Ovary (tissue), 9 donors: ENCODE data around the gene CELF1. TPM values are rescaled to one million over a fixed set of nuclear protein-coding genes. Genes with fewer than 3 reads are reported as not detected.

Source experiments
- DNase-seq, 5 donors: peaks; one replicate each; pipeline ENCODE4 v3.0.0-alpha.2; 2019 to 2020
- H3K27ac ChIP-seq, 2 donors: fragments of 200-600 bp; one replicate each; pipeline versions ENCODE4 v1.5.1 to v1.8.0; 2019 to 2022
- H3K27me3 ChIP-seq: fragments of 200-600 bp; one replicate; pipeline ENCODE4 v1.8.0; 2022
- H3K36me3 ChIP-seq: fragments of 200-600 bp; sonication (generic); one replicate; pipeline ENCODE4 v1.5.1; 2019
- H3K4me1 ChIP-seq: one replicate; pipeline ENCODE4 v1.8.1; 2013; ENCODE audit warnings: mild to moderate bottlenecking, moderate library complexity; ENCODE audit not compliant: insufficient read depth
- H3K4me3 ChIP-seq: fragments of 200-600 bp; sonication (generic); one replicate; pipeline ENCODE4 v1.5.1; 2017
- H3K9me3 ChIP-seq, 2 donors: fragments of 200-600 bp in 1 of 2; sonication (generic) in 1 of 2; one replicate each; pipeline versions ENCODE4 v1.5.1 to v1.8.1; 2013 to 2019; ENCODE audit warnings: mild to moderate bottlenecking in 1 of 2, moderate library complexity in 1 of 2
- CTCF ChIP-seq, 3 donors: fragments of 450-650 bp in 2 of 3; fragments of 200-600 bp in 1 of 3; IDR thresholded peaks; one replicate each; pipeline versions ENCODE4 v1.5.1 to v1.8.0; 2016 to 2022; ENCODE audit warnings: antibody characterized with exemption in 3 of 3, mild to moderate bottlenecking in 1 of 3
- EP300 ChIP-seq: sonication (generic); formaldehyde crosslinking; IDR thresholded peaks from one replicate; pipeline ENCODE4 v1.6.1; 2017; ENCODE audit warnings: antibody characterized with exemption
- POLR2A ChIP-seq: fragments of 450-650 bp; IDR thresholded peaks from one replicate; pipeline ENCODE4 v1.6.1; 2017; ENCODE audit warnings: antibody characterized with exemption, mild to moderate bottlenecking, moderate library complexity
- WGBS, 3 donors: extraction: QIAGEN DNeasy Blood & Tissue Kit in 1 of 3; methylation state at CpG; one replicate each; pipeline versions ENCODE4 v1.1.5 to v1.1.7; 2013 to 2017; 5-methylcytosine and 5-hydroxymethylcytosine counted together
- intact Hi-C, 4 donors: fragments of 100-400 bp; cut with DNase I; formaldehyde crosslinking; loops; one replicate each; pipeline versions ENCODE4 v1.11.0 to v1.15.1; 2022 to 2023
- polyA plus RNA-seq, 2 donors: library from polyadenylated mRNA; stranded (reverse); fragments of 200-250 nt in 1 of 2; fragments of 350-450 nt in 1 of 2; fragmentation: Illumina TruSeq in 1 of 2; extraction: RNeasy Lipid Tissue Mini Kit (QIAGEN cat#74804) in 1 of 2; gene quantifications; one replicate each; pipeline ENCODE4 v1.2.3, GENCODE V29; 2013 to 2014
- total RNA-seq, 7 donors: library from RNA; depleted of rRNA in 2 of 7; stranded (reverse); fragments of >200 nt in 2 of 7; fragmentation: NEBNext Ultra II Directional in 3 of 7; extraction: Animal tissue kit (Norgen Biotek cat#: 25700) in 3 of 7; gene quantifications; one replicate each; pipeline versions ENCODE4 v1.1.0 to v1.2.4, GENCODE V29; 2016 to 2023
- donor health status: DM: no; HTN: no; CAD: no; lungs with moderate emphysema.
- donor health status: DM: no; HTN: no; CAD: no.
- donor health status: Bipolar disorder and iron deficiency.
- donor health status: DM: yes; HTN: yes; CAD: no.
- donor health status: DM: no; HTN: no; CAD: no.
- donor health status: DM: yes; HTN: yes; CAD: no.

CELF1 gene
- total and polyA plus RNA-seq, 9 donors, result 25.0 to 109 (median 71.5) TPM

GRCh38 chr11:47437218-47437745, 115.7 kb downstream of the CELF1 start:
- intact Hi-C loops, result no loop called here
- Histone ChIP-seq H3K9me3 (no peaks in the 10 kb centered on the region), H3K4me3 (no peak overlapping the region), H3K27ac (no peak overlapping the region), H3K36me3 (no peaks in the 10 kb centered on the region), H3K4me1 (no peaks in the 10 kb centered on the region), H3K27me3 (no peaks in the 10 kb centered on the region)
- 75 to 80% (median 75%) methylated on average over 11 of the region's 11 CpGs for WGBS, 3 donors
- TF ChIP-seq EP300, result no peak
- TF ChIP-seq CTCF (IDR thresholded peaks at IDR 0.05), result no peak
- no peak for TF ChIP-seq POLR2A
- DNase-seq, result no peak

DNA sequence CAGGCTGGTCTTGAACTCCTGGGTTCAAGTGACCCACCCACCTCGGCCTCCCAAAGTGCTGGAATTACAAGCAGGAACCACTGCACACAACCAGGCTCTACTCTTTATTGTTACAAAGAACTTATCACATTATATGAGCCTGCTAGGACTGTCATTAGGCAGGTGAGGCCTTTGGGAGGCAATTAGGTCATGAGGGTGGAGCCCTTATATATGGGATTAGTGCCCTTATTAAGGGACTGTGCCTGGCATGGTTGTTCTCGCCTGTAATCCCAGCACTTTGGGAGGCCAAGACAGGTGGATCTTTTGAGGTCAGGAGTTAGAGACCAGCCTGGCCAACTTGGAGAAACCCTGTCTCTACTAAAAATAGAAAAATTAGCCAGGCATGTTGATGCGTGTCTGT, 116.2 kb downstream of the CELF1 start:
- no peaks in the 10 kb centered on the region for H3K27me3 ChIP-seq
- intact Hi-C loops, result no loop called here
- 93 to 97% (median 96%) methylated on average over 3 of the region's 3 CpGs for WGBS, 3 donors
- H3K27ac ChIP-seq, result no peak overlapping the region
- no peaks in the 10 kb centered on the region for H3K9me3 ChIP-seq
- no peaks in the 10 kb centered on the region for H3K4me1 ChIP-seq
- DNase-seq, result no peak
- H3K4me3 ChIP-seq, result no peak overlapping the region
- TF ChIP-seq POLR2A (no peak), CTCF (IDR thresholded peaks at IDR 0.05) (no peak), EP300 (no peak)
- H3K36me3 ChIP-seq, result no peaks in the 10 kb centered on the region

DNA sequence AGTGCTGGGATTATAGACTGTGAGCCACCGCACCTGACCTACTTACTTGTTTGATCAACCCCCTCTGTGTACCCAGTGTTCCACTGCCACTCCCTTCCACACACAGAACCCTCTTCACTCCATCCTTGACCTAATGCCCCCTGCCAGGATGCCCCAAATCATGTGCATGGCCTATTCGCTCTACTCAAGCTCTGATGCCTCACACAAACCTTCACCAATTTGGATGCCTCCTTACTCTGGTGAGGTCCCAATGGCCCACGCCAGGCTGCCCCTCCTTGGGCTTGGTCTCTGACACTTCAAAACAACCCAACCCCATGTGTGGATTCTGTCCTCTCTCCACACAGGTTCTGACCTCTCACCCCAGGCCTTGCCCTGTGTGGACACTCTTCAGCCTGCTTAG, 117.2 kb downstream of the CELF1 start:
- no peaks in the 10 kb centered on the region for H3K4me1 ChIP-seq

GRCh38 chr11:47434011-47434786, 118.7 kb downstream of the CELF1 start:
- peak in 4 of 5 donors; percentile 65 to 76 (median 69) for DNase-seq

More for the DNA sequence above, 117.2 kb downstream of the CELF1 start:
- no peak overlapping the region for H3K4me3 ChIP-seq
- DNase-seq, result no peak
- H3K36me3 ChIP-seq, result no peaks in the 10 kb centered on the region
- intact Hi-C loops, result no loop called here
- no peaks in the 10 kb centered on the region for H3K9me3 ChIP-seq
- H3K27me3 ChIP-seq, result no peaks in the 10 kb centered on the region
- WGBS, 3 donors, result 93 to 97% (median 96%) methylated on average over 3 of the region's 3 CpGs
- TF ChIP-seq EP300 (no peak), POLR2A (no peak), CTCF (IDR thresholded peaks at IDR 0.05) (no peak)
- no peak overlapping the region for H3K27ac ChIP-seq

More at GRCh38 chr11:47434011-47434786, 118.7 kb downstream of the CELF1 start:
- Histone ChIP-seq H3K27ac (peak overlapping the region in 1 of 2 donors; percentile 54), H3K4me1 (no peaks in the 10 kb centered on the region), H3K27me3 (no peaks in the 10 kb centered on the region), H3K4me3 (no peak overlapping the region), H3K9me3 (no peaks in the 10 kb centered on the region), H3K36me3 (no peaks in the 10 kb centered on the region)
- TF ChIP-seq POLR2A (no peak), CTCF (IDR thresholded peaks at IDR 0.05) (no peak), EP300 (no peak)
- intact Hi-C loops, result no loop called here
- WGBS, 3 donors, result 55 to 65% (median 55%) methylated on average over 7 of the region's 7 CpGs
